GM19099 (cell line): ENCODE measurements around the gene COL1A2.
A peak's percentile ranks its signal among the peaks of the same experiment; 100 is the strongest.

ENCODE experiments used
- POLR2A ChIP-seq: IDR thresholded peaks from 3 replicates; pipeline ENCODE4 v1.6.1; 2011; ENCODE audit warnings: low read depth; ENCODE audit not compliant: insufficient read length; ENCODE audit errors: extremely low read depth

Gene COL1A2

GRCh38 chr7:94374721-94375566 lies 19.8 kb upstream of the COL1A2 start:
- no peak for TF ChIP-seq POLR2A

GRCh38 chr7:94375691-94376090 lies 19.0 kb upstream of the COL1A2 start:
- no peak for TF ChIP-seq POLR2A

DNA sequence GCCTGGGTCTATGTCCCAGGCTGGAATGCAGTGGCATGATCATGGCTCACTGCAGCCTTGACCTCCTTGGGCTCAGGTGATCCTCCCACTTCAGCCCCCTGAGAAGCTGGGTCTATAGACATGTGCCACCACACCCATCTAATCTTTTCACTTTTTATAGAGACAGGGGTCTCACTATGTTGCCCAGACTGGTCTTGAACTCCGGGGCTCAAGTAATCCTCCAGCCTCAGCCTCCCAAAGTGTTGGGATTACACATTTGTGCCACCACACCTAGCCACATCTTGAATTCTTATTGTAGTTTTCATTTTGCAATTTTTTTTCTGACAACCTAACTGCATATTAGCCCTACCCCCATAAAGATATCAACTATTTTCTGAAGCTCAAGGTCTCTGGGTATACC lies 18.4 kb upstream of the COL1A2 start:
- no peak for TF ChIP-seq POLR2A

DNA sequence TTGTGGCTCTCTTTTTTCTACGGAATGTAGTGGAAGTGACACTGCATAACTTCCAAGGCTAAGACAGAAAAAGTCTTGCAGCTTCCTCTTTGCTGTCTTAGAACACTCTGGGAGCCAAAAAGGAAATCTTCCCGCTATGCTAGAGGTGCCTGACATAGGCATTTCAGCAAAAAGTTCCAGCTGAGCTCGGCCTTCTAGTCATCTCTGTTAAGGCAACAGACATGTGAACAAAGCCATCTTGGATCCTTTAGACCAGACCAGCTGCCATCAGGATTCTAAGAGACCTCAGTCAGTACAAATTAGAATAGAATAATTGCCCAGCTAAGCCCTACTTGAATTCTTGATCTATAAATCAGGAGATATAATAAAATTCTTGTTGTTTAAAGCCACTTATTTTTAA lies 16.3 kb upstream of the COL1A2 start:
- no peak for TF ChIP-seq POLR2A

DNA sequence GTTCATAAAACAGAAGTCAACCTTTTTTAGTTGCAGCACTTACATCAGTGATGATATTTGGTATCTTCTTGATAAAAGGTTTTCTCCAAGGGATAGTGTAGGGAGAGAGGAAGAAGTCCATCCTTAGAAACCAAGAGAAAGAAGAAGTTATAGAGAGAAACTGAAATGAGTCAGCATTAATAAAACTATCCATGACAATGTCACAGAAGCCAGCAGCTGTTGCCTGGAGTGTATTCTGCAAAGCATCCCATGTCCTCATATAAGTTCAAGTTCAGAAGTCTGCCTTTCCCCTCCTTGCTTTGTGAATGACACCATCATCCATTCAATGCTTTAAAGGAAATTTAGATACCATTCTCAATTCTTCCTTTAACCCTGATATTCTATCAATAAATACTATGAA lies 14.4 kb upstream of the COL1A2 start:
- TF ChIP-seq POLR2A = no peak

DNA sequence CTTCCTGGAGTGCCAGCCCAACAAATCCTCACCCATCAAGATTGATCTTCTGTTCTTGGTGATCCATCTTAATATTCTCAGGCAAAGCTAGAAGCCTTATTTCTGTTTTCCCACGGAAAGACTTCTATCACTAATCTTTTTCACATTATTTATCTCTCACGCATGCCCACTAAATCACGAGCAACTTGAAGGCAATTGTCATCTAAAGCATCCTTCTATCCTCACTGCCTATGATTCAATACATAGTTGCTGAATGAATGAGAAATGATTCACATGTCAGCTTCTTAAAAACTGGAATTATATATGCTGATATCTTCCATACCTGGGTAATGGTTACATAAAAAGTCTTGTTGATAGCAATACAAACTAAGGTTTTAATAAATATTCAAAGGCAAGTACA lies 12.6 kb upstream of the COL1A2 start:
- TF ChIP-seq POLR2A = no peak

DNA sequence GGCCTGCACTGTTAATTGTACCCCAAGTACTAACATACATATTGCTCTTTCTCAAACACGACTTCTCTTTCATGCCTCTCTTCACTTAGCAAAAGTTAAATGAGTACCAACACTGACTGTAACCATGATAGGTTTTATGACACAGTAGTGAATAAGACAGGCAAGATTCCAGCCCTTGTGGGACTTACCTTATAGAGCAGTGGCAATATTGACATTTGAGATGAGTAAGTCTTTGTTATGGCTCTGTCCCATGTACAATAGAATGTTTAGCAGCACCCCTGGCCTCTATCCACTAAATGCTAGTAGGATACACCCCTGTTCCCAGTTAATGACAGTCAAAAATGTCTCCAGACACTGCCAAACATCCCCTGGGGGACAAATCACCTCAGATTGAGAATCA lies 11.9 kb upstream of the COL1A2 start:
- TF ChIP-seq POLR2A = no peak

DNA sequence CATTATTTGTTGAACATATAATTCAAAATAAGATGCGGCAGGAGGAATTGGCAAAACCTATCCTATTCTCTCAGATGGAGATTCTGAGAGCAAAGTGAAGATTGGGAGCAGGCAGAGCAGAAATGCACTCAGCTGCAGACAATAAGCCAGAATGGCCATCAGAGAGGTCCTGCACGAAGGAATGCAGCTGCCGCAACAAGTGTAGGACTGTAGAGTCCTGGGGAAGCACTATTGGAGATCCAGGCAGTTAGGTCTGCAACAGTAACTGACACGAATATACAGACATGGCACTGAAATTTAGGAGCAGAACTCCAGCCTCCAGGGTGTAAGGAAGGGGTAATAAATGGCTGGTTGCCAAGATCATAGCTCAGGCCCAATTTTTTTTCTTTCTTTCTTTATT lies 10.4 kb upstream of the COL1A2 start:
- no peak for TF ChIP-seq POLR2A

DNA sequence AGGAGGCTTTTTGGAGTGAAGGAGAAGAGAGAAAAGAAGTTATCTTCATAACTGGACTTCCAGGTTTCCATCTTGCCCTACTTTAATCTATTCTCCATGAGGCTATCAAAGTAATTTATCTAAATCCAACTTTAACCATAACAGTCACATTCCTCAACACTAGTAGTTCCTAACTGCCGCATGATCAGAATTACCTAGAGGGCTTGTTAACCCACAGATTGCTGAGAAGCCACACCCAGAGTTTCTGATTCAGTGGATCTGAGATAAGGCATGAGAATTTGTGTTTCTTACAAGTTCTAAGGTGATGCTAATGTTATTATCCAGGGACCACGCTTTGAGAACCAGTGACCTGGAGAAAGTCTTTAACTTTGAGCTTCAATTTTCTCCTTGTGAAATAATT lies 8.3 kb upstream of the COL1A2 start:
- no peak for TF ChIP-seq POLR2A

- no peak for TF ChIP-seq POLR2A
Measured at GRCh38 chr7:94388540-94388939, 6.2 kb upstream of the COL1A2 start.

DNA sequence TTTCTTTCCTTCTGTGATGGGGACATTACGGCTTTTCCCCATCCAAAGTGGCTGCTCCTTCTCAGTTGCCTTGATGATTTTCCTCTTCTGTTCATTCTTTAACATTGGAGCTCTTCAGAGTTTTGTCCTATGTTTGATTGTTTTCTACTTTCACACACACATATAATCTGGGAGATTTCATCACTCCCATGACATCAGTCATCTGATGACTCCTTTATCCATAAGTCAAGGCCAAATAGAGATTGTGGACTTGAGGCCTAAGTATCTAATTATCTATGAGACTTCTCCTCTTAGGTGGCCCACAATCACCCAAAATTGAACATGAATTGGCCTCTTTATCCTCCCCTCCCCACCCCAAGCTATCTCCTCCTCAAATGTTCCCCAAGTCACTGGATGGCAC lies 5.3 kb upstream of the COL1A2 start:
- TF ChIP-seq POLR2A = no peak

- TF ChIP-seq POLR2A = peak; percentile 21
Measured at GRCh38 chr7:94391726-94392392, 2.8 kb upstream of the COL1A2 start.

GRCh38 chr7:94392393-94392786 lies 2.3 kb upstream of the COL1A2 start:
- TF ChIP-seq POLR2A = no peak

DNA sequence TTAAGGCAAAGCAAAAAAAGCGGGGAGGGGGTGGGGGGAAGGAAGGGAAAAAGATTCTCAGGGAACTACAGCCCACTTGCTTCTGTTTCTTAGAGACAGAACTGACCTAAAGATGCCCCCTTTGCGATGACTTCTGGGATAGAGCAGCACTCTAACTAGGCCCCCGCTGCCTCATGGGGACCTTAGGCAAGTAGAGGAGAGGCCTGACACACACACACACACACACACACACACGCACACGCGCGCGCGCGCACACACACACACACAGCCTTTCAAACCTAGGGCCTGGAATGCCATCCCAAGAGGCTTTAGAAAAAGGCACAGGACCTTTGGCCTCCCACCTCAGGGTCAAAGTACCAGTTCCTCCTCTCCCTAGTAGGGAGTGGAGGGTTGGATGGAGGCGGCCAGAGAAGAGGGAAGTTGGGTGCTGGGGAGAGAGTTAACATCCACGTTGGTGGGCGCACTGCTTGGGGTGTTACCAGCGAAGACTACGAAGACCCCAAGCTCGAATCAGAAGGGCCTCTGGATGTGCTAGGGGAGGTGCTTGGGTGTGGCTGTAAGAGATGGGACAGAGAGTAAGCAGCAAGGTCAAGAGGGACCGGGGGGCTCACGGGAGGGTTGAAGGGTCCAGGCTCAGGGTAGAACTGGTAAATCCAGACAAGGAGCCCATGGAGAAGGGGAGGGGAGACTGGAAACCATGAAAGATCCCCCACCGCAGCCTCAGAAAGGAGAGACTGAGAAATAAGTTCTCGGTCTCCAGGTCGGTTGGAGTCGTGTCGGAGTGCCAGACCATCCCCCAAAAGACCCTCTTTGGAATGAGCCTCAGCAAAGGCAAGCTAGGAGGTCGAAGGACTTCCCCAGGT lies 1.2 kb upstream of the COL1A2 start:
- TF ChIP-seq POLR2A = no peak

- no peak for TF ChIP-seq POLR2A
Measured at GRCh38 chr7:94394109-94394436, 622 bp upstream of the COL1A2 start.
